AG04449 (cell line): Measurements from ENCODE around the gene WDFY2.

Source experiments
- CTCF ChIA-PET: fragments of 350-600 bp; formaldehyde crosslinking; extraction: SDS; loops from one replicate; lab custom pipeline; 2021; ENCODE audit warnings: antibody characterized with exemption; lab: Yijun Ruan, JAX
- POLR2A ChIA-PET: fragments of 400-600, 350-600 bp; formaldehyde crosslinking; extraction: SDS; loops from one replicate; lab custom pipeline; 2020; ENCODE audit warnings: antibody characterized with exemption, inconsistent platforms; lab: Yijun Ruan, JAX
- DNase-seq: peaks from one replicate; pipeline ENCODE4 v3.0.0-alpha.2; 2010; ENCODE audit warnings: low read depth, low spot score
- H3K4me3 ChIP-seq: 2 replicates; pipeline ENCODE4 v1.5.1; 2011; ENCODE audit warnings: low read depth, mild to moderate bottlenecking, control low read depth, low read length
- TF ChIP-seq, protein P1 (sequence below): IDR thresholded peaks from one replicate; pipeline ENCODE4 v1.5.1; 2011; ENCODE audit warnings: mild to moderate bottlenecking, moderate library complexity, low read length, control low read depth, inconsistent platforms; ENCODE audit not compliant: insufficient read depth; ENCODE audit errors: missing control alignments

Gene WDFY2

GRCh38 chr13:51760592-51760991, 176.3 kb downstream of the WDFY2 start:
- TF ChIP-seq, protein P1, sequence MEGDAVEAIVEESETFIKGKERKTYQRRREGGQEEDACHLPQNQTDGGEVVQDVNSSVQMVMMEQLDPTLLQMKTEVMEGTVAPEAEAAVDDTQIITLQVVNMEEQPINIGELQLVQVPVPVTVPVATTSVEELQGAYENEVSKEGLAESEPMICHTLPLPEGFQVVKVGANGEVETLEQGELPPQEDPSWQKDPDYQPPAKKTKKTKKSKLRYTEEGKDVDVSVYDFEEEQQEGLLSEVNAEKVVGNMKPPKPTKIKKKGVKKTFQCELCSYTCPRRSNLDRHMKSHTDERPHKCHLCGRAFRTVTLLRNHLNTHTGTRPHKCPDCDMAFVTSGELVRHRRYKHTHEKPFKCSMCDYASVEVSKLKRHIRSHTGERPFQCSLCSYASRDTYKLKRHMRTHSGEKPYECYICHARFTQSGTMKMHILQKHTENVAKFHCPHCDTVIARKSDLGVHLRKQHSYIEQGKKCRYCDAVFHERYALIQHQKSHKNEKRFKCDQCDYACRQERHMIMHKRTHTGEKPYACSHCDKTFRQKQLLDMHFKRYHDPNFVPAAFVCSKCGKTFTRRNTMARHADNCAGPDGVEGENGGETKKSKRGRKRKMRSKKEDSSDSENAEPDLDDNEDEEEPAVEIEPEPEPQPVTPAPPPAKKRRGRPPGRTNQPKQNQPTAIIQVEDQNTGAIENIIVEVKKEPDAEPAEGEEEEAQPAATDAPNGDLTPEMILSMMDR, result no peak
- ChIA-PET CTCF (interaction anchor here (0.7 to 1.7 kb wide), 4 partner anchors 9 to 326 kb away, joined by 3 to 5 read pairs (median 3); no protein-coding TSS in a partner anchor), POLR2A (interaction anchor here (2.4 kb wide), 1 partner anchor 308 kb away, joined by 9 read pairs; the partner anchor contains the start of gene INTS6)
- H3K4me3 ChIP-seq, result no peak overlapping the region
- DNase-seq, result no peak

- DNase-seq, result no peak
- TF ChIP-seq, protein P1, result no peak
- H3K4me3 ChIP-seq, result no peak overlapping the region
- ChIA-PET CTCF (interaction anchor here (0.9 to 1.7 kb wide), 3 partner anchors 9 to 327 kb away, joined by 3 to 5 read pairs (median 3); no protein-coding TSS in a partner anchor), POLR2A (interaction anchor here (1.0 kb wide), 1 partner anchor 309 kb away, joined by 3 read pairs; no protein-coding TSS in a partner anchor)
Observed at GRCh38 chr13:51761643-51762350, 177.5 kb downstream of the WDFY2 start.

DNA sequence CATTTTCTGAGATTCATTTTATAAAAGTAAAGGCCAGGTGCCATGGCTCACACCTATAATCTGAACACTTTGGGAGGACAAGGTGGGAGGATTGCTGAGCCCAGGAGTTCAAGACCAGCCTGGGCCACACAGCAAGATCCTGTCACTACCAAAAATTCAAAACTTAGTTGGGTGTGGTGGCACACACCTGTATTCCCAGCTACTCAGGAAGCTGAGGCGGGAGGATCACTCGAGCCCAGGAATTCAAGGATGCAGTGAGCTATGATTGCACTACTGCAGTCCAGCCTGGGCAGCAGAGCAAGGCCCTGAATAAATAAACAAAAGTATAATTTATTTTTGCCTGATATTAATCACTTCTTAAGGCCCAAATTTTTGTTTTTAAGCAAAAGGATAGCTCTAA, 179.2 kb downstream of the WDFY2 start:
- no peak overlapping the region for H3K4me3 ChIP-seq
- no peak for DNase-seq
- ChIA-PET POLR2A (no interaction called here), CTCF (interaction anchor here (0.7 to 1.5 kb wide), 5 partner anchors 12 to 354 kb away, joined by 3 to 5 read pairs (median 4); no protein-coding TSS in a partner anchor)
- TF ChIP-seq, protein P1, result no peak

DNA sequence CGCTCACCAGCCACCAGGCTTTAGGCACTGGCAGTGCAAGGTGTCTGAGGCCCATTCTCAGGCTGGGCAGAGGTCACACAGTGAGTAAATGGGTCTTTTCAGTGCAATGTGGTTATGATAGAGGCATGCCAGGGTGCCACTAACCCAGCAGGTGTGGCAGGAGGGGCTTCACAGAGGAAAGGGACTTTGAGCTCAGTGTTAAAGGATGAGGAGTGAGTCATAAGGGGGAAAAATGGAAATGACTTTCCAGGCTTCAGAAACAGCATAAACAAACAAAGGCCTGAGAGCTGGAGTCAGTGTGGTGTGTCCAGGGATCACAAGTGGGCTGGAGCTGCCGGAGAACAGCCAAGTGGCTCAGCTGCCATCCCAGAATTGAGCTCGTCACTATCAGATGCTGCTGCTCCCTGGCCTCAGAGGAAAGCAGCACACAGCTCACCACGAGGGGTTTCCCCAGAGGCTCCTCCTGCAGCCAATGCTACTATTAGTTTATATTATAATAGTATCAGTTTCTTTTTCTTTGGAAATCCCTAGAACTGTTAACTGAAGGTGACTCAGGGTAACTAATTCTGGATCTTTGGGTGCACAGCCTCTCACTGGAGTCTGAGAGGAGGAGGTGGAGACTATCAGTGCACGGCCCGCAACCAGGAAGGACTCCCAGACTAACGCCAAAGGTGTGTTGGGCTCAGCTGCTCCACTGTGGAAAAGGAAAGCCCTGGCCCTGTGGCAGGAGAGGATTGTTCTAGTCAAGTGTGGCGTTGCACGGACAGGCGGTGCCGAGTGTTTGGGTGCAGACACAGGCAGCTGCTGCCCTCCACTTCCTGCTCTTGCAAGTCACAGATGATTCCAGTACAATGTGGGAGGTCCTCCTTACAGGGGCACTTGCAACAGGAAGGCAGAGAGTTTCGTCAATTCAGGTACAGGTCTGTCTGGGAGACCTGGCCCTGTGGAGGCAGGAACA, 180.2 kb downstream of the WDFY2 start:
- no peak overlapping the region for H3K4me3 ChIP-seq
- DNase-seq, result no peak
- POLR2A ChIA-PET, result interaction anchor here (1.0 kb wide), 1 partner anchor 311 kb away, joined by 4 read pairs; the partner anchor contains the start of gene INTS6
- TF ChIP-seq, protein P1, result no peak
- CTCF ChIA-PET, result interaction anchor here (0.7 to 1.5 kb wide), 5 partner anchors 13 to 319 kb away, joined by 3 to 5 read pairs (median 4); no protein-coding TSS in a partner anchor

DNA sequence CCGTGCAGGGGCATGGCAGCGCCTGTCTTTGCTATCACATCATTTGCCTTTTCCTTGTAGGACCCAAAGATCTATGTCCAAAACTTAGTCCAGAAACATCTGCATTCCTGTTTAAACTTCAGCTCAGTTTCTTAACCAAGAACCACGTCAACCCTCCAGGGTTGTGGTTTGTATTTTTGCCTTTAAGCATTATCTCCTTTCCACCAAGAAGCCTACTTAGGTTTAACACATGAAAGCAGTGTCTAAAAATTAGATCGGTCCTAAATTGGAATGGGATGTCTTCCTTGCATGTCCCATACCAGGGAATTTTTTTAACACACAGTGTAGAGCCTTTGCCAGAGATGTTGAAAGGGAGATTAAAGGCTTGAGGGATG, 180.9 kb downstream of the WDFY2 start:
- H3K4me3 ChIP-seq, result no peak overlapping the region
- POLR2A ChIA-PET, result no interaction called here
- DNase-seq, result no peak
- CTCF ChIA-PET, result interaction anchor here (0.9 kb wide), 1 partner anchor 32 kb away, joined by 3 read pairs; no protein-coding TSS in a partner anchor
- TF ChIP-seq, protein P1, result no peak
